22Rv1 (cell line): ENCODE data around the gene CXCL1.

Experiments used
- H3K27ac ChIP-seq: fragments of 450-650 bp; 2 replicates; pipeline ENCODE4 v1.5.1; 2017
- ZFX ChIP-seq: fragments of 450-650 bp; IDR thresholded peaks from 2 replicates; pipeline ENCODE4 v1.6.1; 2017; ENCODE audit warnings: antibody characterized with exemption, borderline replicate concordance
- TF ChIP-seq, protein P1 (sequence below): fragments of 450-650 bp; IDR thresholded peaks from 2 replicates; pipeline ENCODE4 v1.5.1; 2017; ENCODE audit warnings: mild to moderate bottlenecking

The CXCL1 gene

DNA sequence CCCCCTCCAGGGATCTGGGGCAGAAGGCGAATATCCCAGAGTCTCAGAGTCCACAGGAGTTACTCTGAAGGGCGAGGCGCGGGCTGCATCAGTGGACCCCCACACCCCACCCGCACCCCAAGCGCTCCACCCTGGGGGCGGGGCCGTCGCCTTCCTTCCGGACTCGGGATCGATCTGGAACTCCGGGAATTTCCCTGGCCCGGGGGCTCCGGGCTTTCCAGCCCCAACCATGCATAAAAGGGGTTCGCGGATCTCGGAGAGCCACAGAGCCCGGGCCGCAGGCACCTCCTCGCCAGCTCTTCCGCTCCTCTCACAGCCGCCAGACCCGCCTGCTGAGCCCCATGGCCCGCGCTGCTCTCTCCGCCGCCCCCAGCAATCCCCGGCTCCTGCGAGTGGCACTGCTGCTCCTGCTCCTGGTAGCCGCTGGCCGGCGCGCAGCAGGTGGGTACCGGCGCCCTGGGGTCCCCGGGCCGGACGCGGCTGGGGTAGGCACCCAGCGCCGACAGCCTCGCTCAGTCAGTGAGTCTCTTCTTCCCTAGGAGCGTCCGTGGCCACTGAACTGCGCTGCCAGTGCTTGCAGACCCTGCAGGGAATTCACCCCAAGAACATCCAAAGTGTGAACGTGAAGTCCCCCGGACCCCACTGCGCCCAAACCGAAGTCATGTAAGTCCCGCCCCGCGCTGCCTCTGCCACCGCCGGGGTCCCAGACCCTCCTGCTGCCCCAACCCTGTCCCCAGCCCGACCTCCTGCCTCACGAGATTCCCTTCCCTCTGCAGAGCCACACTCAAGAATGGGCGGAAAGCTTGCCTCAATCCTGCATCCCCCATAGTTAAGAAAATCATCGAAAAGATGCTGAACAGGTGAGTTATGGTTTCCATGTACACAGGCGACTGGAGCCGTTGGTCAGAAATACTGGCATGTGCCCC, at the start of gene CXCL1:
TSS of gene CXCL1 (plus strand) at position 264 of the 926 bp plus-strand sequence. CDS start at position 342, 78 bp downstream.
- no peak within 1 kb of the TSS for H3K27ac ChIP-seq
- TF ChIP-seq, protein P1, sequence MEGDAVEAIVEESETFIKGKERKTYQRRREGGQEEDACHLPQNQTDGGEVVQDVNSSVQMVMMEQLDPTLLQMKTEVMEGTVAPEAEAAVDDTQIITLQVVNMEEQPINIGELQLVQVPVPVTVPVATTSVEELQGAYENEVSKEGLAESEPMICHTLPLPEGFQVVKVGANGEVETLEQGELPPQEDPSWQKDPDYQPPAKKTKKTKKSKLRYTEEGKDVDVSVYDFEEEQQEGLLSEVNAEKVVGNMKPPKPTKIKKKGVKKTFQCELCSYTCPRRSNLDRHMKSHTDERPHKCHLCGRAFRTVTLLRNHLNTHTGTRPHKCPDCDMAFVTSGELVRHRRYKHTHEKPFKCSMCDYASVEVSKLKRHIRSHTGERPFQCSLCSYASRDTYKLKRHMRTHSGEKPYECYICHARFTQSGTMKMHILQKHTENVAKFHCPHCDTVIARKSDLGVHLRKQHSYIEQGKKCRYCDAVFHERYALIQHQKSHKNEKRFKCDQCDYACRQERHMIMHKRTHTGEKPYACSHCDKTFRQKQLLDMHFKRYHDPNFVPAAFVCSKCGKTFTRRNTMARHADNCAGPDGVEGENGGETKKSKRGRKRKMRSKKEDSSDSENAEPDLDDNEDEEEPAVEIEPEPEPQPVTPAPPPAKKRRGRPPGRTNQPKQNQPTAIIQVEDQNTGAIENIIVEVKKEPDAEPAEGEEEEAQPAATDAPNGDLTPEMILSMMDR: no peak
- no peak for TF ChIP-seq ZFX

DNA sequence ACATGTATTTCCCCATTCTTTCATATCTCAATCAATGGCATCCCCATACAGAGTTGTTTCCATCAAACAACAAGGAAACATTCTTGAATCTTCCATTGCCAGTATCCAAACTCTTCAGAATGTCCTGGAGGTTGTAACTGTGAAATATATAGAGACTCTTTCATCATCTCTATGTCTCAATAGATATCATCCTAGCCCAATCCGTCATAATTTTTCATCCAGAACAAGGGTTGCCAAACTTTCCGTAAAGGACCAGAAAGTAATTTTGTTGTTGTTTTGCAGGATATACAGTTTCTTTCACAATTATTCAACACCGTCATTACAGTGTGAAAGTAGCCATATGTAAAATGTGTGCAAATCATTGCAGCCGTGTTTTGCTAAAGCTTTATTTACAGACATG, 47.9 kb upstream of the CXCL1 start:
- no peak overlapping the region for H3K27ac ChIP-seq
- TF ChIP-seq, protein P1: no peak
- no peak for TF ChIP-seq ZFX

DNA sequence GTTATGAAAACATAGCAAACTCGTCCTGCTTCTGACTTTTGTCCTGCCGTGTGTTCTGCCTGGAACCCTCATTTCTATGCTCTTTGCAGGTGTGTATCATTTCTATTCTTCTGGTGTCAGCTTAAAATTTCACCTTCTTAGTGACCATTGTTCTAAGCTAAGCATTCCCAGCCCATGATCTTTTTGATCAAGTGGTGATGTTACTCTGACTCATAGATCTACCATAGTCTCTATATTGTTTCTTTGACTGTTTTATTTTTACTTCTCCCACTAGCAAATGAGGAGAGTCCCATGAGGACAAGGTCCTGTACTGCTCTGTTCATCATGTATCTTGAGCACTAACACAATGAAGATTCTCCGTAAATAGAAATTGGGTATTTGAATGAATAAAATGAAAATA, 46.8 kb upstream of the CXCL1 start:
- no peak overlapping the region for H3K27ac ChIP-seq
- TF ChIP-seq, protein P1: no peak
- TF ChIP-seq ZFX: no peak

DNA sequence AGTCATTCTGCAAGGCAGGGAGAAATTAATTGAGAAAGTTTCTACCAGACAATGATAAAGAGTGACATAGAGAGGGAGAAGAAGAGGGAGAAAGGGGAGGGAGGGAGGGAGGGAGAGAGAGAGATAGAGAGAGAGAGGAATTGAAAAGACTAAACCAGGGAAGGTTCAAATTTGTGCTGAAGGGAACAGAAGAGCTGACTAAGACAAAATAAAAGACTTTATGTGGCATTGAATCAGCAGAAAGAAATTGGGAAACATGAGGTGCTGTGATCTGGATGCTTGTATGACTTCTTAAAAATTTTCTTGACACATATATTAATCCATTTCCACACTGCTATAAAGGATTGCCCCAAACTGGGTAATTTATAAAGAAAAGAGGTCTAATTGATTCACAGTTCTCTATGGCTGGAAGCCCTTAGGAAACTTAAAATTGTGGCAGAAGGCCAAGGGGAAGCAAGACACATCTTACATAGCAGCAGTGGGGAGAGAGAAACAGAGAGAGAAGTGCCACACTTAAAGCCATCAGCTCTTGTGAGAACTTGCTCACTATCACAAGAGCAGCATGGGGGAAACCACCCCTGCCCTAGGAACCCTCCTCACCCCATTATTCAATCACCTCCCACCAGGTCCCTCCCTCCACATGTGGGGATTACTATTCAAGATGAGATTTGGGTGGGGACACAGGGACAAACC, 46.2 kb upstream of the CXCL1 start:
- no peak overlapping the region for H3K27ac ChIP-seq
- TF ChIP-seq, protein P1: no peak
- no peak for TF ChIP-seq ZFX

DNA sequence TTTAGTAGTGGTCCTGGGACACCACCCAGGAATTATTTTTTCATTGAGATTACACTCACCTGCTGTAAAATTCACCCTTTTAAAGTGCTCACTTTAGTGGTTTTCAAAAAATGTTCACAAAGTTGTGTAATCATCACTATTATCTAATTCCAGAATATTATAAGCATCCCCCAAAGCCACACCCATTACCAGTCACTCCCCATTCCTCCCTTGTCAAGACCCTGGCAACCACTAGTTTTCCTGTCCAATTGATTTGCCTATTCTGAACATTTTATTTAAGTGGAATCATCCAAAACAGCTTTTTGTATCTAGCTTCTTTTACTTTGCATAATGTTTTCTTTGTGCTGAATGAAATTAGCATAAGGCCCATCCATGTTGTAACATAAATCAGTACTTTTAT, 45.4 kb upstream of the CXCL1 start:
- TF ChIP-seq ZFX: no peak
- TF ChIP-seq, protein P1: no peak
- H3K27ac ChIP-seq: no peak overlapping the region

DNA sequence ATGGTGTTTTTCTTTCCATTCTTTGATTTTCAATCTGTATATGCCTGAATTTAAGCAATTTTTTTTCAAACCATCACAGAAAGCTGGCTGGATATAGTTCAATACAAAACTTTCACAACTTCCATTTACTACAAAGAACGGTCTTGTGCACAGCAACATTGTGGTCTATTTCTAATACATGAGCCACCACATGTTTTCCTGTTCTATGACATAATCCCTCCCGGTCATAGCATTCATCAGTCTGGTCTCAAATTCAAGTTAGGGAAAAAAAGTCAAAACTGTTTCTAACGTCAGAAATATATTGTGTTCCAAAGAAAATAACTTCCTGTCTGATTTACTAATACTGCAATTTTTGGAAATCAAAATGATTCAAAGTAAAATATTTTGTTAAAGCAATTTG, 40.2 kb upstream of the CXCL1 start:
- no peak overlapping the region for H3K27ac ChIP-seq

More for the DNA sequence above, 40.2 kb upstream of the CXCL1 start:
- TF ChIP-seq ZFX: no peak
- TF ChIP-seq, protein P1: no peak
